GM21786 (cell line): Measurements from ENCODE around the gene INSYN1.
A peak's percentile ranks its signal among the peaks of the same experiment; 100 is the strongest.
"Not testable (repeated sequence)": the region's sequence is repeated elsewhere in the genome, so short reads cannot be mapped to it uniquely, and the experiment has no call there.

Experiments
- ATAC-seq: cut with Tn5 transposase; IDR thresholded peaks from one replicate; pipeline ENCODE4 v1.9.1; 2021; ENCODE audit not compliant: unreplicated experiment

INSYN1 gene

DNA sequence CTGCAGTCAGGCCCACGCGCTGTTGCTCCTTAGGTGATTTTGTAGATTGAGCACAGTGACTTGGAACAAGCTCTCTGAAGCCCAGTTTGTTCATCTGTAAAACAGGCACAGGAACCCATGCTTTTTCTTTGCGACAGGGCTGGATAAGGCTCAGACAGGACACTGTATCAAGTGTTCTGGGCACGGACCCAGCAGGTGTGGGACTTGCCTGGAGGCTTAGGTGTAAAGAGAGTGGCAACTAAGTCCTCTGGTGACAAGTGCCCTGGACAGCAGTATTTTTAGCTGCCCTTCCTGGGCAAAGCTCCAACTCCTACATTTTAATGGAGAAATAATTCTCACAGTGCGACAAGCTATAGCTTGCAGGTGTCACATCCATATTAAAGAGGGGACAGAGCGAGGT lies 36.7 kb downstream of the INSYN1 start:
- no peak for ATAC-seq

DNA sequence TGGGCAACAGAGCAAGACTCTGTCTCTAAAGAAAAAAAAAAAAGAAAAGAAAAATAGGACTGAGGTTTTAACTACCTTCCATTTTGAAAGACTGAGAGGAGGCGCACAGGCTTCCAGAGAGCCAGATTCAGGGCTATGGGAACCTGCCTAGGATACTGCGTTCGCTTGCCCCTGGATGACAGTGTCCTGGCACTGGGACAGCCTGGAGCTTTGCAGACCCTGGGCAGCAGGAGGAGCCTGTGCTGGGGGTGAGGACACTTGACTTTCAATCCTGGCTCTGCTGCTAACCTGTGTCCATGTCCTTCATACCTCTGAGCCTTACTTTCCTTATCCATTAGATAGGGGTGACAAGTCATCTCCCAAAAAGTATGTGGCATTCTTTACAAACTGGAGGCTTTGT lies 37.7 kb downstream of the INSYN1 start:
- ATAC-seq: no peak

GRCh38 chr15:73714695-73715301 lies 38.4 kb downstream of the INSYN1 start:
- no peak for ATAC-seq

DNA sequence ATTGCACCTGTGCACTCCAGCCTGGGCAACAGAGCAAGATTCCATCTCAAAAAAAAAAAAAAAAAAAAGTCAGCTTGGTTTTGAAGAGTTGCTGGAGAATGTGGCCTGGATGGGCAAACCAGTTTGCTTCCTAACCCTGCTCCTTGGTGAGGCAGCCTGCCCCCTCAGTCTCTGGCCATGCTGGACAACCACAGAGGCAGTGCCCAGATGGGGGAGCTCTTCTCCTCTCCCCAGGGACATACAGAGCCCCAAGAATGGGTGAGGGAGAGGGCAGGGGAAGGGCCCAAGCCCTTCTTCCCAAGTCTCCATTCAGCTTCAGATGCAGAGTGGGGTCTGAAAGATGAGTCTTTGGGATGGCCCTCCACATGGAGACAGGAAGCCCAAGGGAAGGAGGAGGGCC lies 41.0 kb downstream of the INSYN1 start:
- no peak for ATAC-seq

- no peak for ATAC-seq
Observed at GRCh38 chr15:73711526-73711925, 41.6 kb downstream of the INSYN1 start.

DNA sequence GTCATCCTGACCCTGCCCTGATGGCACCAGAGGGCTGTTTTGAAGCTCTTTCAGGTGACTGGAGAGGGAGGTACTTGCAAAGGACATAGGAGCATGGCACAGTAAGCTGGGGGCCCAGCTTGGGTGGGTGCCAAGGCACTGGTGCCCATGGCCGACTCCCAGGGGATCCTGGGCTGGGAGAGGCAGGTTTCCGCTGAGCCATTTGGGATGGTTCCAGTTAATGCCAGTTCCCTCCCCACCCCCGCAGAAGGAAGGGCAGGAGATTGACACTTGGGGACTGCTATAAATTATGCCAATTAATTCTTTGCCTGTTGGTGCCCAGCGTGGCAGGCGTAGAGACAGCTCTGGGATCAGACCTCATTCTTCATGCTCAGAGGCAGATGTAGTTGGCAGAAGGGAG lies 42.8 kb downstream of the INSYN1 start:
- no peak for ATAC-seq

GRCh38 chr15:73709686-73710085 lies 43.5 kb downstream of the INSYN1 start:
- ATAC-seq: no peak

DNA sequence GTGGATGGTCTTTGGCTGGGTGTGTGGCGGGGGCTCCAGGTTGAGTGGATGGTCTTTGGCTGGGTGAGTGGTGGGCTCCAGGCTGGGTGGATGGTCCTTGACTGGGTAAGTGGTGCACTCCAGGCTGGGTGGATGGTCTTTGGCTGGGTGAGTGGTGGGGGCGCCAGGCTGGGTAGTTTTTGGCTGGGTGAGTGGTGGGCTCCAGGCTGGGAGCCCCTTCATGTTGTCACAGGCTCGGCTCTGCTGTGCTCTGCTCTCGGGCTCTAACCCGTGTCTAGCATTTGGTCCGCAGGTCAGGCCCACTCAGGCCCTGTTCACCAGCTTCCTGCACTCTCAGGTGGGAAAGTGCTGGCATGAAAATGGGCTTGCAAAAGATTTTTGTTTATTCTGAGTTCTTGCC lies 43.9 kb downstream of the INSYN1 start:
- ATAC-seq: no peak

DNA sequence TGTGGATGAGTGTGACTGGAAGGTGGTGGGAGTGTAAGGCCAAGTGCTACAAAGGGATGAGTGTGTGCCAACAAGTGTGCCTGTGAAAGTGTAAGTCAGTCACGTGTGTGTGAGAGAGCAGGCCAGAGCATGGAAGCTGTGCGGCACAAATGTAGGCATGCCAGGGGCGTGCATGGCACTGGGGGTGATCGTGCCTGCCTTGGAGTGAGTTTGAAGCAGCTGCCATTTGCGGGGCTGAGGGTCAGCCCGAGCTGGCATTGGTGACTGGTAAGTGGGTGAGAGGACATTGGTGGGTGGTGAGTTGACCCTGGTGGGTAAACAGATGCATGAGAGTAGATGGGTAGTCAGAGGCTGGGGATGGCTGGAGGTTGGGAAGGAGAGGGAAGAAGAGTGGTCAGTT lies 44.5 kb downstream of the INSYN1 start:
- no peak for ATAC-seq

DNA sequence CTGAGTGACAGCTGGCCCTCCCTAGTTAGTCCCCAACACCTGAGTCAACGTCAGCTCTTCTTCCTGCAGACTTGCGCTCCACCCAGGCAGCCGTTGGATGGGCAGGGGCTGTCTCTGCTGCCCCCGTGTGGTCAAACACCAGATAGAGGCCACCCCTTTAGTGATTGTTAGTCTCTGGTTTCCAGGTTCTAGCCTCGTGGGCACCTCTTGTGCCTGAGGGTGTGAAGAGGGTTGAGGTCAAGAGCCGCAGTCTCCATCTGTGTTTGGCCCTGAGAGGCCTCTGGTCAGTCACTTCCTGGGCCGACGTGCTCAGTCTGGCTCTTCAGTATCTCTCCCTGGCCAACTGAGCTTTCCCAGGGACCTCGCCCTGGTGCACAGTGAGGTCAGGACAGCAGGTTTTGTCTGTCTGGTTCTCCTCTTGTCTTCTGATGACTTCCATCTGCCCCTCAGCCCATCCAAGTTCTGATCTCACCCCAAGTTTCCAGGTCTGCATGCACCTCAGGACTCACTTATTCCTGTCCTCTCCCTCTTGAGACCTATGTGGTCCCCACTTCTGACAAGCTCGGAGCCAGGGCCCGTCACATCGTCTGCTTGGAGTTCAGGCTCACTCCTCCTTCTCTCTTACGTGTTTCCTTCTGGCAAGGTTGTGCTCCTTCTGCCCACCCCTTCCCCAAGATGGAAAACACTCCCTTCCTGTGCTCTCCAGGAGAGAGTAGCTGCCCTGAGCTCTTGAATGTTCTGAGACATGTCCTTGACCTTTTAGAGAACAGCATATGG lies 48.1 kb downstream of the INSYN1 start:
- no peak for ATAC-seq

DNA sequence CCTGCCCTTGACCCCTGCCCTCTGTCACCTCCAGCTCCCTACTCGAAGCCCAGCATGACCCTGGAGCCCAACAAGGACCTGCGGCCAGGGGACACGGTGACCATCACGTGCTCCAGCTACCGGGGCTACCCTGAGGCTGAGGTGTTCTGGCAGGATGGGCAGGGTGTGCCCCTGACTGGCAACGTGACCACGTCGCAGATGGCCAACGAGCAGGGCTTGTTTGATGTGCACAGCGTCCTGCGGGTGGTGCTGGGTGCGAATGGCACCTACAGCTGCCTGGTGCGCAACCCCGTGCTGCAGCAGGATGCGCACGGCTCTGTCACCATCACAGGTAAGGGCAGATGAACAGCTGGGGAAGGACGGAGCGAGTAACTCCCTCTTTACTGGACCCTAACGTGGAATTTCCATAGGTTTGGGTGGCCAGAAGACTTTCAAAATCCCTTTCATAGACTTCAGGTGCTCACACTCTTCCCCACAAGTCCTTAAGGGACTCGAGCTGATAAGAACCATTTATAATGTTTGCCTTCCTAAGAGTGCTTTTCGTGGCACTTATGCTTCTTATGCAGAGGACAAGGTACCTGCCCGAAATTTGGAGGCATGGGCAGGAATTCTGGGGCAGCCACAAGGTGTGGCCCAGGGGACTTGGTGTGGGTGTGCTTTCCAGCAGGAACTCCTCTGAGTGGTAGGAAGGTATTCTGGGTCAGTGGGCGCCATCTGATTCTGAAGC lies 48.8 kb downstream of the INSYN1 start:
- ATAC-seq: not testable (repeated sequence)

- ATAC-seq: not testable (repeated sequence)
Observed at GRCh38 chr15:73703601-73704000, 49.5 kb downstream of the INSYN1 start.

GRCh38 chr15:73702311-73703239 lies 50.6 kb downstream of the INSYN1 start:
- ATAC-seq: not testable (repeated sequence)

DNA sequence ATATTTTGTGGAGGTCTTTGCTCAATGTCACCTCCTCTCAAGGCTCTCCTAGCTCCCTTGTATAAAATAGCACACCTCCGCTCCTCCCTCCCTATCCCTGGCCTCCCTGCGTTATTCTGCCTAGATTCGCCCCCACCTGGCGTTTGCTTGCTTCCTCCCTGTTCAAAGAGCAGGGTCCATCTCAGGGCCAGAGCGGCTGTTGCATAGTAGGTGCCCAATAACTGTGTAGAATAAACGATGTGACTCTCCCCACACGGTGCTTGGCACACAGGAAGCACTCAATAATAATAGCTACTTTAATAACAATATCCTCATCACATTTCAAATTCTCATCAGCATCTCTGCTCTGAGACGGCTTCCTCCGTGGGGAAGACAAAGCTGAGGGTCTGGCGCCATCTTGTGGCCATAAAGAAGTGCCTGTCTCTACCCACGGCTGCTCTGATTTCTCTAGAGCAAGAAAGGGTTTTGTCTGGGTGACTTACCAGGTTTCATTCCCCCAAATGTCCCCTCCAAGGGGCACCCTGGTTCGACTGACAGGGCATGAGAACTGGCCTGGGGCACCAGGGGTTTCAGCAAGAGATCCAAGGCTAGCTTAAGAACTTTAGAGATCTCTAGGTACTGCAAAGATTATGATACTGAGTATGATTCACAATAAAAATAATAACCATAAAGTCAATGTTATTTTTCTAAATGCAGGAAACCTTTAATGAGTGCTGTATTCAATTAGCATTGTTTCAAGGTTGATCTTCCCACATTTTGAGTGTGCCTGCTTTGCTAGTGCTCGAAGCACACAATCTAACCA lies 52.9 kb downstream of the INSYN1 start:
- ATAC-seq: no peak

- ATAC-seq: no peak
Observed at GRCh38 chr15:73699249-73700040, 53.7 kb downstream of the INSYN1 start.

DNA sequence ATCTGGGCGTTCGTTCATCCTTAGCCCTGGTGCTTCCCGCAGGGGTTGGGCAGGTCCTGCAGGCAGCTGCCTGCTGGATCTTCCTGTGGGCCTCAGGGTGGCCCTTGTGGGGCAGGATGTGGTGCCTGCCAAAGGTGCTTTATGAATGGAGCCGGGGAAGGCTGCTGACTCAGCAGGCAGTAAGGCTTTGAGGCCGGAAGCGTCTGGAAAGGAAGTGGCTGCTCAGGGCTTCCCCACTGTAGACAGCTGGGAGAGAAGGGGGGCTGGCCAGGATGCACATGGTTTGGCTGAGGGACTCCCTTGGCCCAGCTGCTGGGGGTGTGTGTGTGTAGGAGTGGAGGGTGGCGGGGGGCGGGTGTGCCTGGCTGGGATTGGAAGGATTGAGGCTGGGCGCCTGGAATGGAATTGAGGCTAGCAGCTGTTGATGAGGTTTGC lies 56.1 kb downstream of the INSYN1 start:
- peak; percentile 79 for ATAC-seq

- ATAC-seq: no peak
Observed at GRCh38 chr15:73696641-73697001, 56.5 kb downstream of the INSYN1 start.

DNA sequence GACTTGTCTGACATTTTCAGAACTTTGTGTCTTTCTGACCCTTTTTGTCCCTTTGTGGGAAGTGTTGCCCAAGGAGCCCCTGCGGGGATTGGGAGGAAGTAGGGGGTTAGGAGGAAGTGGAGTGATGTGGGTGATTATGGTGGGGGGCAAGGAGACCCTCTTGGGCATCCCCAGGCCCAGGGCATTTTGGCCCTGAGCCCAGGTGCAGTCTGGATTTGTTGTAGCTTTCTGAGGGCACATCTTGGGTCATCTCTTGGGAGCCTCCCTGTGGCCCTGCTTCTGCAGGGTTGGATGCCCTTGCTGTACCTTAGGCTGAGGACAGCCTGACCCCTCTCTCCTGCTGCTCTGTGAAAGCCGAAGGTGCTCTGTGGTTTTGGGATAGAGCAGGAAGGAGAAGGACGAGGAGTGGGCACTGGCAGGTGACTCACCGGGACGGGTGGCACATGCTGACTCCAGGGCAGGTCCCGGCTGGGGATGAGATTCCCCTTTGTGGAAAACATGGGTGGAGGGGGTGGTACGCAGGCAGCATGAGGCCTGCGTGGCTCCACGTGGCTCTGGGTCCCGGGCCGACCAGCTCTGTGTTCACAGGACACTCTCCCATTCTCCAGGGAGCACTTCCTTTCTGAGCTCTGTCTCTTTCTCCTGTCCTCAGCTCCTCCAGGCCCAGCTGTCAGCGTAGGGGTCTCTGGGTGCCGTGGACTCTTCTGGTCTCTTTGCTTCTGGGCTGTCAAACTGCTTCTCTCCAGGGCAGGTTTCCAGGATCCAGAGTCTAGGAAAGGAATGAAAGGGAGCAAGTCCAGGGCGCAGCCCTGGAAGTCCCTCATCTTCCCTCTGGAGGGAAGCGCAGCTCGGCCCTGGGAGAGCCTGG lies 57.1 kb downstream of the INSYN1 start:
- ATAC-seq: no peak
